ENCODE measurements around the gene SLC30A4. TPM values are rescaled to one million over a fixed set of nuclear protein-coding genes. Genes with fewer than 3 reads are reported as not detected.

The SLC30A4 gene
- total and polyA plus RNA-seq, 2 of the 8 experiments (the other 6 are each of a cell fraction or from before 2014, with no cell fraction given): under 0.01 to 0.07 TPM

- Histone ChIP-seq H3K4me2 (ENCODE audit: insufficient read depth in 1 of 2, low read depth in 2 of 2, low read length in 2 of 2) (no peak overlapping the region), H3K4me1 (replicated peaks in 1 of 4; ENCODE audit: control insufficient read depth in 3 of 4, insufficient read depth in 4 of 4, low read length in 3 of 4) (peaks cover 0 to 3% (median 1%) of the 10 kb centered on the region in 4 experiments; a peak in 3 of 7 replicates), H3K23me2 (ENCODE audit: low read depth, low read length) (no peaks in the 10 kb centered on the region), H4K91ac (replicated peaks; ENCODE audit: insufficient read length, low read length) (no peak overlapping the region), H2AFZ (ENCODE audit: low read length) (no peak overlapping the region), H2AK5ac (ENCODE audit: low read depth, low read length) (no peak overlapping the region), H3K79me2 (ENCODE audit: control insufficient read depth in 1 of 2, insufficient read depth in 2 of 2, low read length in 2 of 2) (no peaks in the 10 kb centered on the region), H3K56ac (replicated peaks; ENCODE audit: insufficient read length, low read depth, low read length) (no peak overlapping the region), H2BK20ac (ENCODE audit: low read length) (no peak overlapping the region), H4K20me1 (replicated peaks in 1 of 2; ENCODE audit: control insufficient read depth in 1 of 2, insufficient read depth in 2 of 2, low read length in 2 of 2) (peaks cover 0 to 2% of the 10 kb centered on the region in 2 experiments), H2BK12ac (ENCODE audit: low read depth, low read length) (no peak overlapping the region), H3K4ac (replicated peaks; ENCODE audit: insufficient read length, low read depth, low read length) (no peak overlapping the region), H3K27me3 (replicated peaks in 1 of 4; ENCODE audit: control insufficient read depth in 3 of 4, extremely low read depth in 1 of 4, insufficient read depth in 3 of 4, low read length in 3 of 4) (peaks cover 0 to 2% (median 0%) of the 10 kb centered on the region in 4 experiments; a peak in 2 of 7 replicates), H3K79me1 (ENCODE audit: low read depth, low read length) (no peaks in the 10 kb centered on the region), H3K4me3 (ENCODE audit: extremely low read depth in 1 of 4, insufficient read depth in 2 of 4, low read depth in 3 of 4, low read length in 4 of 4) (no peak overlapping the region), H3K9me3 (ENCODE audit: insufficient read depth in 2 of 2, low read depth in 1 of 2, low read length in 1 of 2) (no peaks in the 10 kb centered on the region), H2BK120ac (replicated peaks; ENCODE audit: low read depth, low read length) (no peak overlapping the region), H3K36me3 (ENCODE audit: control insufficient read depth in 2 of 4, insufficient read depth in 4 of 4, low read length in 3 of 4) (no peaks in the 10 kb centered on the region), H3K9ac (replicated peaks in 1 of 4; ENCODE audit: extremely low read depth in 1 of 4, low read depth in 3 of 4, low read length in 3 of 4) (no peak overlapping the region), H3K27ac (ENCODE audit: low read depth, low read length) (no peak overlapping the region), H3K18ac (ENCODE audit: extremely low read depth, low read length) (no peak overlapping the region), H3K14ac (ENCODE audit: insufficient read length) (no peak overlapping the region), H2BK5ac (ENCODE audit: low read depth, low read length) (no peak overlapping the region), H2BK15ac (ENCODE audit: low read length) (no peak overlapping the region), H4K8ac (ENCODE audit: extremely low read depth, insufficient read depth, low read length) (no peak overlapping the region), H4K5ac (ENCODE audit: insufficient read length, low read depth, low read length) (no peak overlapping the region), H3K23ac (ENCODE audit: insufficient read length) (no peak overlapping the region)
- ChIA-PET CTCF (ENCODE audit: partially characterized antibody) (interaction anchor here (1.0 to 2.5 kb wide), 6 partner anchors 9 to 18 kb away, joined by 3 to 17 read pairs (median 7); no protein-coding TSS in a partner anchor), POLR2A (ENCODE audit: partially characterized antibody) (interaction anchor here (0.9 kb wide), 1 partner anchor 17 kb away, joined by 4 read pairs; no protein-coding TSS in a partner anchor)
- 83% methylated on average over 5 of the region's 5 CpGs; no CpG with 5 or more reads in 1 of the 2 experiments for whole genome bisulfite sequencing, 2 experiments (ENCODE audit: extremely low coverage in 1 of 2, insufficient coverage in 1 of 2, insufficient read length in 1 of 2, insufficient replicate concordance in 2 of 2, low coverage in 1 of 2, low lambda C conversion rate in 2 of 2, missing lambda C conversion rate in 1 of 2)
- DNase-seq (ENCODE audit: low read depth in 1 of 2, low spot score in 2 of 2) (no peak), FAIRE-seq (no peak)
- TF ChIP-seq CEBPB (IDR thresholded peaks at IDR 0.05; ENCODE audit: low read depth, low read length) (no peak), SAP30 (IDR thresholded peaks at IDR 0.05; ENCODE audit: insufficient read depth, insufficient replicate concordance, low read length) (no peak), CTBP2 (IDR thresholded peaks at IDR 0.05; ENCODE audit: borderline replicate concordance, insufficient read depth, insufficient read length, low read length) (no peak), BACH1 (IDR thresholded peaks at IDR 0.05; ENCODE audit: low read length) (no peak), FOSL1 (IDR thresholded peaks at IDR 0.05; ENCODE audit: insufficient read depth, low read depth, low read length) (no peak), TEAD4 (IDR thresholded peaks at IDR 0.05; ENCODE audit: low read depth, low read length) (no peak), SIN3A (conservative IDR thresholded peaks at IDR 0.05 in 1 of 2, IDR thresholded peaks at IDR 0.05 in 1 of 2; ENCODE audit: low read depth in 1 of 2, low read length in 2 of 2) (no peak), EZH2 (IDR thresholded peaks at IDR 0.05; ENCODE audit: low read depth, low read length, severe bottlenecking) (no peak), JUND (IDR thresholded peaks at IDR 0.05; ENCODE audit: low read length) (no peak), RAD21 (IDR thresholded peaks at IDR 0.05 in 1 of 2, conservative IDR thresholded peaks at IDR 0.05 in 1 of 2; ENCODE audit: low read depth in 2 of 2, low read length in 2 of 2) (no peak), SP2 (IDR thresholded peaks at IDR 0.05; ENCODE audit: low read length) (no peak), SRF (IDR thresholded peaks at IDR 0.05; ENCODE audit: low read depth, low read length) (no peak)
Observed at GRCh38 chr15:45439521-45440260, 82.9 kb downstream of the SLC30A4 start.

Measured in H1 (cell line).